ENCODE measurements around the gene RNF150.

The RNF150 gene

DNA sequence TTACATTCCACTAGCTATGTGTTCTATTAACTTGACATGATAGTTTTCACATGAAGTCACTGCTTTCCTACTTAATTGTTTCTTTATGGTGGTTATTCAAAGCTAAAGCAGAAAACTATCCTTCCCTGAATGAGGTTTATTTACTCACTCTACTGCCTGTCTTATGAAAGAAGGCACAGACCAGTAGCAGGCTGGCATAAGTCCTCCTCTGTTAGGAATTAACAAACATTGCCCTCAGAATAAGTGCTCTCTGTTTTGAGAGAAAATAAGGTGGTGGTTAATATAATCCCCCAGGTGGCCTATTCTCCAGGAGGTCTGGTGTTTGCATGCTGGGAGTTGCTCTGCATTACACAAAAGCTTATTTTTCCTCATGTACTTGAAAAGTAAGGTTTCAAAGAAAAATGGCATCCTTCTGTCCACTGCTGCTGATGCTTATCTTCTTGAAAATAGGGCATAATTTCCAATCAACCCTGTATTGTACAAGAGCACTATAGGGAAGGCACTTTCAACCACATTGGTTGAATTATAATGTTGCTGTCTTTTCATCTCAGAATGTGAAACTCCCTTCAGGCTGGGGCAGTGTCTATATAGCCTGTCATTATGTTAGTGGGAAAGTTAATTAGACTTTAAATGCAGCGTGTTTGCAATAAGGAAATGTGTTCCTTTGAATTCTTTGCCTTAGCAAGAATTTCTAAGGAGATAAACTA is 257.4 kb downstream of the RNF150 start:
- in situ Hi-C loops (cut with HindIII; ENCODE audit: low sequenced_read_pairs) = no loop called here

DNA sequence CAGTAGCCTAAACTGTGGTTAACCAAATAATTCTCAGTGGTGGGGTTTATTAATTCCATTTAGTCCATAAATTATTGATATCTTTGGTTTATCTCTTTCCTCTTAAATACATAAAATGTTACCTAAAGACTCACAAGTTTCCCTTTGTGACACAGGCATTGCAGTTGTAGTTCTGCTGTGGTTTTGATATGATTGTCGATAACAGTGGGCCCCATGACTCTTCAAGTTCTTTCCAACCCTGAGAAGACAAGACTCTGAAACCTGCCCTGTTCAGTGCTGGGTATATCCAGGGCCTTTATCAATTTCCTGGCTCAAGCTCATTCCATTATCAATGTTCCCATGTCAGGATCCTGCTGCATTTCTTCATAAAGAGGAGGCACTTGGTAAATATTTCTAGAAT is 259.2 kb downstream of the RNF150 start:
- in situ Hi-C loops (cut with HindIII; ENCODE audit: low sequenced_read_pairs) = no loop called here

DNA sequence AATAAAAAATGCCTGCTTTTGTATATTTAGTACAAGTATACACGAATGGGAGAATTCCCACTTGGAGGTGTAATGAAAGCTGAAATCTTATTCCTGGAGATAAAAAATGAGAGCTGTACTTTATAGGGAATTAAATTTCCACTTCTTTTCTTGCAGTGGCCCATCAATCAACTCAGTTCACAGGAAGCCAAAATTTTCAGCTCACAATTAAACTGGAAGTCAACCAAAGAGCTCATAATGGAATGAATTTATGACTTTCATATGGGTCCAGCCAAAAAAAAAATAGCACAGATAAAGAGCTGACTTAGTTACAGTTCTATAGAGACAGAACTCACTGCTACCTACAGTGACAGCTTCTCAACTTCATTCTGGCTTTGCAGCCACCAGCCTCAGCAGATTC is 261.9 kb downstream of the RNF150 start:
- in situ Hi-C loops (cut with HindIII; ENCODE audit: low sequenced_read_pairs) = no loop called here

DNA sequence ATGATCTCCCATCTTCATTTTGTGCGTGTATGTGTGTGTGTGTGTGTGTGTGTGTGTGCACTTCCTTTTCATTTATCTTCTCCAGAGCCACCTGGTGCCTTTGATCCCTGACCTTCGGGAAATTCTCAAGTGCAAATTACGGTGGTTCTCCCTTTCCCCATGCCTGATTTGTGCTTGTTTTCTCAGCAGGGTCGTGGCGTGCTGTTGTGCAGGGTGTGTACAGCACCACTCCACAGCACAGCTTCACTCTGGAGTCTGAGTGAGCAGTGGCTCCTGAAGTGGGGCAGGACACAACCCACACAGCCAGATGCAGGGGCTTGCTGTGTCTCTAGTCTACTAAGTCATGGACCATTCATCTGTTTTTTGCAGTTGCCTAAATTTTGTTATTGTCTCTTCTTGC is 262.8 kb downstream of the RNF150 start:
- in situ Hi-C loops (cut with HindIII; ENCODE audit: low sequenced_read_pairs) = no loop called here

DNA sequence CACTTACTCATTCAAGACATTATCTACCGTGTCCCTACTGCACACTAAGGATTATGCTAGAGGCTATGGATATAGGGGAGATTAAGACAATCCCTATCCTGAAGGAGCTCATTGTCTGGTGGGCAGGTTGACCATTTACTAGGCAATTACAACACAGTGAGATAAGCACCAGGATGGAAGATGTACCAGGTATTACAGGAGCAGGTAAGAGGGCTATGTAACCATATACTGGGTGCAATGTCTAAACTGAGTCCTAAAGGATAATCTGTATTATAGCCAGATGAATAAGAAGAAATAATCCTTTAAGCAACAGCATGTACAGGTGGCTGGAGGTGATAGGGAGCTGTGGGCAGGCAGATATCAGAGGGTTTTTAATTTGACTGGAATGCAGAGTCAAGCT is 263.8 kb downstream of the RNF150 start:
- in situ Hi-C loops (cut with HindIII; ENCODE audit: low sequenced_read_pairs) = no loop called here

DNA sequence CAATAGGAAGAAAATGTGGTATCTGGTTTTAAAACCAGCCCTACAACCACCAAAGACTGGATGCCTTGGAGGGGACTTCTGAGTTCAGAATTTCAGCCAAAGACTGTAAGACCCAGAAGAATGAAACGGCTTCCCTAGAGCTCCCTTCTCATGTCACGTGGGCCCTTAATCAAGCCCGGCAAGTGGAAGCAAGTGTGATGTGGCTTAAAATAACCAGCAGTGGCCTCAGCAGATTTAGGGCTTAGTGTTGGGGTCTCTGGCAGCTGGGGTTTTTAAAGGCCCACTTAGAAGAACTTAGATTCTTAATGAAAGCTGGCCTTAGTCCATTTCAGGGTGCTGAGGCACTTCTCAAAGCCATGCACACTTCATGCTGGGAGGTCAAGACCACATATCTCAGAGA is 265.9 kb downstream of the RNF150 start:
- in situ Hi-C loops (cut with HindIII; ENCODE audit: low sequenced_read_pairs) = no loop called here

DNA sequence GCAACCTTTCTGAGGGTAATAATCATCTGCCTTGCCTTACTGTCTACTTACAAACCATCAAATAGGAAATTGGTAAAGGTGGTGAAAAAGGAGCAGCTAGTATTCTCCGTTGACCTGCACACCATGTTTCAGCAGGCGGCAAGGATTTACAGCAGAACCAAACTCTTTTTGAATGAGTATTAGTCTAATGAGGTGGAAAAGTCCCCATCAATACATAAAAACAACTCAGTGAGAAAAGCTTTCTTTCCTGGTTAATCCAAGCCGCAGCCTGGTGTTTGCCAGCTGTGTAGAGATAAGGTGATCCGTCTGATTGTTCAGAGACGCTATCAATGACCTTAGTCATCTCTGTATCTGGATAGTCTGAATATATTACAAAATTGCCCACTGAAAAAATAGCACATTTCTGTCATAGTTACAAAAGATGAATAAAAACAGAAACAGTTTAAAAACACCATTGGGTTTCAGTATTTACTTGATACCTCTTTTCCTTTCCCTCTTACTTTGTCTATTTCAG is 266.7 kb downstream of the RNF150 start:
- in situ Hi-C loops (cut with HindIII; ENCODE audit: low sequenced_read_pairs) = no loop called here

DNA sequence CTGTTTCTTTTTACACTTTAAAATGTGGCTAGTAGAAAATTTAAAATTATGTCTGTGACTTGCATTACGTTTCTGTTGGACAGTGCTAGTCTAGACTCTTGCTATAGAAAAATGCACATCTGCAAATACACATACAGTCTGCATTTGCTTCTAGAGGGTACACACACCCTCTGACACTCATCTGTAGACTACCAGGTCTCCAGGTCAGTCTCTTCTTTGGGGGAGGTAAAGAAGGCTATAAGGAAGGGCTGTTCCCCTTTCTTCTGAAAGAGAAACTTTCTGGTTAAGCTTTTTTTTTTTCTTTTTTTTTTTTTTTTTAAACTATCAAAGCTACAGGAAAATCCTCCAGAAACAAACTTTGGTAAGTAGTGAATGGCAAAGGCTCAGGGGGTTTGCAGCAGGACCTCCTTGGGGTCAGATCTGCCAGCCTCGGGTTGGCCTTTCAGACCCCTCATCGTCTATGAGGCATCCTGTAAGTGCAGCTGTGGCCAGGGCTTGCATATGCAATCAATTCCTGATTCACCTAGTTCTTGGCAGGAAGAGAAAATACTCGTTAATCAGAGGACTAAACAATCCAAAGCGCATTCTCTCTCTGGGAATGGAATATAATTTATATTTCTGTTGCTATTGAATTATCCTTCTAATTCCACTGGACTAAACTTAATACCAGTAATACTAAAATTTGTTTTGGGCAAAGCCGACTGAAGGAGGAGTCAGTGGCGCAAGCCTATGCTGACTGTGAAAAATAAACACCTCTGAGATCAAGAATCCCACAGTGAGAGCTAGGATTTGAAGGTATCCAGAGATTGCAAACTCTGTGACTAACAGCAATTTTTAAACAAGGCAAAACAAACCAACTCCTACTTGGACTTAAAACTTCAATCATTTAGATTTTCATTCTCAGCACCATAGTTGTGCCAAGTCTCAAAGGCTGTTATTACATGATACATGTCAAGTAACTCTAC is 267.7 kb downstream of the RNF150 start:
- in situ Hi-C loops (cut with HindIII; ENCODE audit: low sequenced_read_pairs) = no loop called here

DNA sequence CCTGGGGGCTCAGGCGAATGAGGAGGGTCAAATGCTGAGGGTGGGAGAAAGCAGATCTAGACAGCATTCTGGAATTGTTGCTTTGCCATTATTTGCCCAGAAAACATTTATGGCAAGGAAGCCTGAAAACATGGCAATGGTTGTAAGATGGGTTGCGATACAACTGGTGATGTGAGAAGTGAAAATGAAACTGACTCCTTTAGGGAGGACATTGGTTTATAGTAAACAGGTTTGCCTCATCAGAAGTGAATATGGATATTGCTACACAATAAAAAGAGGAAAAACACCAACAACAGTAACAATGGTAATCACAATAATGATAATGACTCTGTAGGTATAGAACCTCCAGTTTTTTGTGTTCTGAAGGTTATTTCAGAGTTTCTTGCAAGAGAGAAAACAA is 270.1 kb downstream of the RNF150 start:
- in situ Hi-C loops (cut with HindIII; ENCODE audit: low sequenced_read_pairs) = no loop called here

DNA sequence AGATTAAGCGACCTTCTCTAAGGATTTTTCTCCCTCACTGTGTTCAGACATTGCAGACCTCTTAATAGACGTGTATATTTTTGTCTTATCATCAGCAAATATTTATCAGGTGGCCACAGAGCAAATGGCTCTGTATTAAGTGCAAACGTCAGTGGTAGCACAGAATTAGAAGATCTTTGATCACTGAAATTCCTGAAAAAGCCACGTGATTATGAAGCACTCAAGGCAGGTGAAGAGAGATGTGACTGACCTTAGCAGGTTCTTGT is 271.2 kb downstream of the RNF150 start:
- in situ Hi-C loops (cut with HindIII; ENCODE audit: low sequenced_read_pairs) = no loop called here

DNA sequence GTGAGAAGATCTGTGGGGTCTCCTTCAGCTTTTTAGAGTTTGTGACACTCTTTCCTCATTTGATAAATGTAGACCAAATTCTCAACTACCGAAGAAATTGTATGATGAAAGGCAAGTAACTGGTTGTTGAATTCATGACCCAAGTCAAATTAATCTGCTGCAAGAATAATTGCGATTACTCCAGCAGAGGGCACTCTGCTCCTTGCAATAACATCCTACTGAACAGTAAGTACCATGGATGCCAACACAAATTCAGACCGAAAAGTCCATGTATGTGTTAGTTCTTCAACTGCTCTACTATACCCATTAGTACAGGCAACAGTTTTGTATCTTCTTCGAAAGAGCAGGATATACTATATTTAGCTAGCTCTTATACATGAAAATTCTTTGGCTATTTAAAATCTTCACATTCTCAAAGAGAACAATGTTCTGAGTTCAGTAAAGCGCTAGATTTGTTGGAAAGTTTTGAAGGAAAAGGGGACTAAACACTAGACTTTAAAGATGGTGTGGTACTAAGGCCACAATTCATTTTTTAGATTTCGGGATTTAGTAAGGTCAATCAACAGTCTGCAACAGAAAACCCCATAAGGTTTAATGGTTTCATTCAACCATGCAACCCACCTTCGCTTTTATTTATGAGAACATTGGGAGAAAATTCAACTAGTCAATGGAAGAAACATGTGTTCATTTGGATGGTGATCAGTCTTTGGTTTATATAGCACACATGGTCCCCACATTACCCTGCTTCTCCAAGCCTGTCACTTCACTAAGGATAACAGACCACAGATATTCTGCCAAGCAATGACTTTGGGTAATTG is 271.7 kb downstream of the RNF150 start:
- in situ Hi-C loops (cut with HindIII; ENCODE audit: low sequenced_read_pairs) = no loop called here

DNA sequence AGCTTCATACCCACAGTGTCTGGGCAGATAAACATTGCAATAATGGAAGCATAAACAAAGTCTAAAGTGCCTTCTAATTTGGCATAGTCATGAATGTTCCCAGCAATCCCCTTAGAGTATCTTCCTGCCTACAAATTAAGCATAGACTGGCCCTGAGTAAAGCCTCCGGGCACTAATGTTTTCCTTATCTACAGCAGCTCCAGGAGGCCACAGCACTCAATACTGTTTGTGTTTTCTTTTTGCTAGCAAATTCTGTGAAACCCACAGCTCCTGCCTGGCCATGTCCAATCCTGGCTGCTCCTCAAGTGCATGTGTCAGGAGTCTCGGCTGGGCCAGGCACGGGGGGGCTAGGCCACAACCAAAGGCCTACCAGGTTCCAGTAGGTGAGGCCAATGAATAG is 274.4 kb downstream of the RNF150 start:
- in situ Hi-C loops (cut with HindIII; ENCODE audit: low sequenced_read_pairs) = no loop called here

DNA sequence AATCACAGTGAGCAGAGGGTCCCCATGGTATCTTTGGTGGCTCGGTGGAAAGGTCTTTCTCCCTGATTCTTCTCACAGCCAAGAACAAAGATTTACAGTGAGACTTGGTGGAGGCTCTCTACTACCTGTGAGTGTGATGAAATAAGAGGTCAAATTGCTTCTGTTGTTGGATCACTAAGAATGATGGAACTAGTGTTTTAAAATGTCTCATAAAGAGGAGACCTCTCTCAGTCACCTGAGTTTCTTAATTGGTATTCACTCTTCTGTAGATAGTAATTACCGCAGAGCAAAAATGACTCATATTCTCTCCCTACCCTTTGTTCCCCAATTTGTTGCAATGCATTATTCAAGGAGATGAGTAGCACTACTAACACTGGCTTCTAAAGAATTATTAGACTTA is 276.2 kb downstream of the RNF150 start:
- in situ Hi-C loops (cut with HindIII; ENCODE audit: low sequenced_read_pairs) = no loop called here

DNA sequence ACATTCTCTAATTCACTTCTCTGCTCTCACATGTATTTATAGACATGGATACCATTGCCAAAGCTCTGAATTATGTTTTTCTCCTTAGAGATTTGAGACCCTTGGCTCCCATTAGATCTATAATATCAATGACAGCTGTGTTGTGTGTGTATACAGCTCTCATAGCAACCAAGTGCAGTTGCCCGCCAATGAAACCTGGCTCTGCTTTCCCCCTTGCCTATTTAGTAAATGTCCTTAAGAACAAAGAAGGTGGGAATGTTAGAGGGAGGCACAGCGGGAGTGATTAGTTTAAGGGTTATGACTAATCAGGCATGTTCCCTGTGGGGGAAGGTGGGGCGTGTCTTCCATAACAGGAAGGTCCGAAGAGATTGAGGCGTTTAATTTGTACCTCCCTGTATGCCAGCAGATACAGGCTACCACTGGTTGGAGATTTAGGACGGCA is 276.6 kb downstream of the RNF150 start:
- in situ Hi-C loops (cut with HindIII; ENCODE audit: low sequenced_read_pairs) = no loop called here

DNA sequence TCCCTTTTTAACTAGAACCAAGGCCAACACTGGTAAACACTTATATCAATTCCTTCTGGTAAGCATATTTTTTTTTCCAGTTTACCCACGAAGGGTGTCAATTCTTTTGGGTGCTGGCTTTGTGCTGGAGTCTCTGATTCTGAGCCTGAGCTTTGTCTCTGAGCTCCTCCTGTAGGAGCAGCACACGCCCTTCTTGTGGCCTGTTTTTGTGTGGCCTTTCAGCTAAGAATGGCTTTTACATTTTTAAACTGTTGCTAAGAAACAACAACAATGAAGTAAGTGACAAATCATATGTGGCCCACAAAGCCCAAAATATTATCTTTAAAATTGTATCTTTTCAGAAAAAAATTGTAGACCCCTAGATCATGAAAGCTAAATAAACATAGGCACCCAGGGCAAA is 279.1 kb downstream of the RNF150 start:
- in situ Hi-C loops (cut with HindIII; ENCODE audit: low sequenced_read_pairs) = no loop called here

DNA sequence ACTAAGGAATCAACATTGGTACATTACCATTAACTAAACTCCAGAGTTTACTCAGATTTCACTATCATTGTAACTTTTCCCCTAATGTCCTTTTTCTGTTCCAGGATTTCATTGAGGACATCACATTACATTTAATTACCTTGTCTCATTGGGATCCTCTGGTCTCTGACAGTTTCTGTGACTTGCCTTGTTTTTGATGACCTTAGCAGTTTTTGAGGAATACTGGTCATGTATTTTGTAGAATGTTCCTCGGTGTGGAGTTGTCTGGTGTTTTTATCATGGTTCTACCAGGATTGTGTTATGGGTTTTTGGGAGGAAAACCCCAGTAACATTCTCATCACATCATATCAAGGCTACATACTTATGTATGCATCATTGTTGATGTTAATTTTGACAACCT is 281.5 kb downstream of the RNF150 start:
- in situ Hi-C loops (cut with HindIII; ENCODE audit: low sequenced_read_pairs) = no loop called here

DNA sequence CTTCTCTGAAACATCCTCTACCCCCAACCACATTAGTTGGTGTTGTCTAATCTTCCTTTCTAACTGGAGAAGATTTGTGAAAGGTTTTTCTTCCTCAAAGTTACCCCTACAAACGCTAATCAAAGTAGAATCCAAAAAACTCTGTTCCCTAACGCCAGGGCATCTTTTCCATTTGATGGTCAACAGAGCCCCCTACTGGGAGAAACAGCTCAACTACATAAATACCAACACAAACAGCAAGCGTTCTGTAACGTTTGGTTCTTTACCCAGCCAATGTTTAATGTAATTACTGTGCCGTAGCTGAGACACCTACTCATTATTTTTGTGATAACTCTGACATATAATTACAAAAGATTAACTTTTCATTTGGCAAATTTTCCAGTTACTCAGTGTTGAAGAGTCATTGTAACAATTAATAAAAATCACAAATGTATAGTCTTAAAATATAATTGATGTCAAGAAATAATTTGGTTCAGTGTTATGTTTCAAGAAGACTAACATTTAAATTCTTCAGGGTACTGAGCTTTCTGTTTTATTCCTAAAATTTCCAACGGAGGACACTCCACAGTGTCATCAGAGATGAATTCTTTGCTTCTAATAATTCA is 282.1 kb downstream of the RNF150 start:
- in situ Hi-C loops (cut with HindIII; ENCODE audit: low sequenced_read_pairs) = no loop called here

DNA sequence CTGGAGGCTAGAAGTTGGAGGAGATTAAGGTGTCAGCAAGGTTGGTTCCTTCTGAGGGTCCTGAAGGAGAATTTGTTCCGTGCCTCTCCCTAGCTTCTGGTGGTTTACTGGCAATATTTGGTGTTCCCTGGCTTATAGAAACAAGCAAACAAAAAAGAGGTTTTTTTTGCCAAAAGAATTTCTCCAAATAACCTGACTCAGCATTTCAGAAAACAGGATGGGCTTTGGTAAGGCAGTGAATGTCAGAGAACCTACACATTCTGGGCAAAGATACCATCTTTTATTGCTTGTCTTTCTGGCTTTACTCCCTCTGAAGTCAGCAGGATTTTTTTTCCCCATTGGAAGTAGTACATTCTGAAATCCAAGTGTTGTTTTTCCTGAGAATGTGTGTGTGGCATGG is 283.7 kb downstream of the RNF150 start:
- in situ Hi-C loops (cut with HindIII; ENCODE audit: low sequenced_read_pairs) = no loop called here

DNA sequence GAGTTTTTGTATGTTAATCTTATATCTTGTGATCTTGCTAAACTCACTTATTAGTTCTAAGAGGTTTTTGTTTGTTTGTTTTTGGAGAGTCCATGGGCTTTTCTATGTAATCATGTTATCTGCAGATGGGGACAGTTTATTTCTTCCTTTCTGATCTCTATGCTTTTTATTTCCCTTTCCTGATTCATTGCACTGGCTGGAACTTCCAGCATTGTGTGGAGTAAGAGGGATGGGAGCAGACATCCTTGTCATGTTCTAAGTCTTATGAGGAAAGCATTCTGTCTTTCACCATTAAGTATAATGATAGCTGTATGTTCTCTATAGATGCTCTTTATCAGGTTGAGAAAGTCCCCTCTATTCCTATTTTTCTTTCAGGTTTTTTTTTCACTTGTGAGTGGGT is 286.5 kb downstream of the RNF150 start:
- in situ Hi-C loops (cut with HindIII; ENCODE audit: low sequenced_read_pairs) = no loop called here

DNA sequence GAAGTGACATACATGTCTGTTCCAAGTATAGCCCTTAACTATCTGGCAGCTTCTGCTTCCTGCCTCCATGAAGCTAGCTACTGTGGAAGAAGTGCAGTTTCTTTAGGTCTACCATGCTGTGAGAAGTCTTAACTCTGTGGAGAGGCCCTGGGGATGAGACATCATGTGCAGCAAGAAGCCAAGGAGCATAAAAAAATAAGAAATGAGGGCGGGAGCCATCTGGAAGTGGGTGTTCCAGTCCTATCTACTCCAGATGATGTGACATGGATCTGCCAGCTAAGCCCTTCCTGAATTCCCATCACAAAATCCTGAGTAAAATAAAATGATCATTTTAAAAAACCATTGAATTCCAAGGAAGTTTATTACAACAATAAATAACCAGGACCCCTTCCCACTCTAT is 289.2 kb downstream of the RNF150 start:
- in situ Hi-C loops (cut with HindIII; ENCODE audit: low sequenced_read_pairs) = no loop called here

DNA sequence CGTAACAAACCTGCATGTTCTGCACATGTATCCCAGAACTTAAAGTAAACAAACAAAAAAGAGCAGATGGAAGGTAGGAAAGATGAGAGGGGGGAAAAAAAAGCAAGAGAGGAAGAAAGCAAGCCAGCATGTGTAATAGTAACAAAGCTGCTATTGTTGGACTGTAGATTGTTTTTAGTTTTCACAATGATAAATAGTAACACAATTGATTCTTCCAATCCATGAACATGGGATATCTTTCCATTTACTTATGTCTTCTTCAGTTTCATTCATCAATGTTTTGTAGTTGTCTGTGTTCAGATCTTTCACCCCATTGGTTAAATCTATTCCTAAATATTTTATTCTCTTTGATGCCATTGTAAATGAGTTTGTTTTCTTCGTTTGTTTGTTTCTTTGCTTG is 292.1 kb downstream of the RNF150 start:
- in situ Hi-C loops (cut with HindIII; ENCODE audit: low sequenced_read_pairs) = no loop called here

All from endothelial cell of hepatic sinusoid (primary cell).